Stimulated activated CD4-positive, alpha-beta T cell treated with anti-CD3 and anti-CD28 coated beads, Interleukin-2, amount 100 ng/mL, for 24 hours (primary cell): Measurements from ENCODE around the gene RGS9.

Source experiments
- DNase-seq, 2 donors: peaks; one replicate each; pipeline ENCODE4 v3.0.0-alpha.2; 2020

RGS9 gene

GRCh38 chr17:65265276-65265675, 128.1 kb downstream of the RGS9 start:
- DNase-seq, result no peak

DNA sequence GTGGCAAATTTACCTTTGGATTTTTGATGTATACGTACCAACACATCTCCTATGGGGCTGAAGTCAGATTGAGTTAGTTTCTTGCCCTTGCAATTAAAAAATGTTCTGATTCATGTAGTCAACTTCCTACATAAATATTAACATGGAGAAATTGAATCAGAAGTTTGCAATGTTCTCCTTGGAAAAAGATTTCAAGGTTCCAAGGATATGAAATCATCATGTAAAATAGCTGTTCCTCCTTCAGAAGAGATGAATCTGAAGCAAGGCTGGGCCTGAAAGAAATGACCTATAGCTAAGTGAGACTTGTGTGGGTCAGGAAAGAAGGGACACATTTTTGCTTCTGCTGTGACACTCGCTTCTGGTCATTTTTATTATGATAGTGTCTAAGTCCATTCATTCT, 131.7 kb downstream of the RGS9 start:
- DNase-seq, result no peak

DNA sequence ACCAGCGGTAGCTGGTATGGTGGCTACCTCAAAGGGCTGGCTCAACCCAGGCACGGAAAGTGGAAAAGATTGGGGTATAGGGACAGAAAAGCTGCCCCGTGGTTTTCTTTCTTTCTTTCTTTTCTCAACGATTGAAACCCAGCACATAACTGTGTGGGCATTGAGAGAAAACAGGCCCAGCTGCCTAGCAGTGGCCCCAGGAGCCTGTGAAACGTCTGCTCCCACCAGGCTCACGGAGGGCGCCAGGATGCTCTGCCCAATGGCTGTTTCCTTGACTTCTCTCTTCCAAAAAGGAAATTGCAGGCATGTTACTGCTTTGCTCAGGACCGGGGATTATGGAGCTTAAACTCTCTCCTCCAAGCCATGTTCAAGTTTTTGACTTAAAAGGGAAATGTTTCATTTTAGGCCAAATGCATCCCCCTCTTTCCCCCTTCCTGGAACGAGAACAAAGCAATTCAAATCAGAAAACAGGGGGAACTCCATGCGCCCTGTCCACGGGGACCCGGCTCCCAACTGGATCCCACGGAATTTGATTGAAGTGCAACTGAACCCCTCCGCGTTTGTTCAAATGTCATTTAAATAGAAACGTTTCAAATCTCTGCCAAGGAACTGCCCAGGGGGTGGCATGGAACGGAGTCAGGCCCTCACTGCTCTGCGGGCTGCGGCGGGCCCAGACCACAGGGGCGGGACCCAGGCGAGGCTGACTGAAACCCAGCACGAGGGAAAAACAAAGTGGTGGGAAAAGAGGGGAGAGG, 133.5 kb downstream of the RGS9 start:
- no peak for DNase-seq

DNA sequence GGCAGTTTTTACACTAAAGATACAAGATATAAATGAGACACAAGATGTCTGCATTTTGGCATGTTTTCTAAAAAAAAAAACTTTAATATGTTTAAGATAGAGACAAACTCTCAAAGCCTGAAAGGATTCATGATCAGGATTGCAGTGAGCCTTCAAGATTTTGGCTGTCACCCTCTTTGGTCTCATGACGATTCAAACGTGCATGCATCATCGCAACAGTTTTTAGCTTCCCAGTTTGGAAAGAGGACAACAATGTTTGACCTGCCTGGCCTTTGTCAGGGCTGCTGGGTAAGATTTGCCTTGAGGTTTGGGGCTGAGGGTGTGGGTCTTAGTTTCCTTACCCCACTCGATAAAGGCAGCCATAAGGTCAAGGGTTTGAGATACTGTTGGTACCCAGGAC, 134.1 kb downstream of the RGS9 start:
- DNase-seq, result no peak
